ENCODE measurements around the gene ATP5MC2.

- TF ChIP-seq CTCF (IDR thresholded peaks at IDR 0.05) (peak; percentile 100), POLR2A (IDR thresholded peaks at IDR 0.05) (peak; percentile 57), POLR2AphosphoS5 (IDR thresholded peaks at IDR 0.05) (peak; percentile 89 to 96 (median 96))
These were observed at the start of gene ATP5MC2 for GRCh38 chr12:53675701-53676607.

Measured in breast epithelium (tissue), 3 donors.